ENCODE results near the gene CYP4Z1.

GRCh38 chr1:47059376-47059775, 7.7 kb upstream of the CYP4Z1 start:
- no peak for TF ChIP-seq GATA3 (IDR thresholded peaks at IDR 0.05; ENCODE audit: low read depth, low read length)
- TF ChIP-seq GATA2 (IDR thresholded peaks at IDR 0.05; ENCODE audit: low read depth, low read length): no peak

Data from SH-SY5Y (cell line).